Putamen (tissue), 1 donor: ENCODE measurements around the gene GADD45A.

Source experiments
- DNase-seq: peaks from one replicate; pipeline ENCODE4 v3.0.0-alpha.2; 2016; ENCODE audit warnings: low spot score

The GADD45A gene

DNA sequence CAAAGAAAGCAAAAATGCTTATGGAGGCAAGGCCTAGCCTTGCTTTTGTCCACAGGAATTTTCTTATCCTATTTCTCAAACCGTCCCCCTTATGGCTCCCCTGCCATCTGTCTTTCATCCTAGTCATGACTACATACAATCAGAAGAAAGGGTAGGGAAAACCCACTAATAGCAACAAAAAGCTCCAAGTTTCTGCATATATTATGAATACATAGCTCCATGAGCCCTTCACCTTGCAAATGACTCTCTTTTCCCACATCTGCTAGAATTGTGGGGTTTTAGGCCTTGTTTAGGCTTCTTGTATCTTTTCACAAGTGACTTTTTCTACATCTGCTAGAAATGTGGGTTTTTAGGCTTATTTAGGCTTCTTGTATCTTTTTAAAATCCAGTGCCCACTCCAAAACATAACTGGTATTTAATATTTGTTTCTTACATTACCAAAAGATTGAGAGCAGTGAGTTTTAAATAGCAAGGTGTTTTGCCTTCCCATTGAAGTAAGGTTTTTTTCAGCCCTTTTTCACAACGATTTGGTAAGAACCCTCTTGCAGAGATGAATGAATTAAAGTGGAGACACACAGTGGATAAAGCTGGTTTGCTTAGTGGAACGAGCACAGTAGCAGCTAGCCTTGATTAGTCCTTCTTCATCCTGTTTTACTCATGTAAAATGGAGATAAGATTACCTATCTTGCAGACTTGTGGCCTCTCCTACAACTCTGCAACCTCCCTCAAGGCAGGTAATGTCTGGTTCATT is 4.4 kb downstream of the GADD45A start:
- no peak for DNase-seq

DNA sequence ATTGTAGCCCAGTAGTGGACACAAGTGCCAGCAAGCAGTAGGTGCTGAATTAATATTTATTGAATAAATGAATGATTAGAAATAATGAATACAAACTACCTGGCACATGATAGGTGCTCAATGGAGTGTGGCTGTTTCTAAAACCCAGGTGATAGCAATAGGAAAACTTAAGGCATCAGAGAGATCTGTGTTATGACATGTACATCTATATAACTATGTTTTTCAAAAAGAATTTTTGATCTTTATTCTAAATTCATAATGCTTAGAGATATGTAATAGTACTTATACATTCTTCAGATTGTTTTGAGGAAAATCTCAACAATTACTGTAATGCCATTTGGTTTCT is 5.0 kb downstream of the GADD45A start:
- no peak for DNase-seq

DNA sequence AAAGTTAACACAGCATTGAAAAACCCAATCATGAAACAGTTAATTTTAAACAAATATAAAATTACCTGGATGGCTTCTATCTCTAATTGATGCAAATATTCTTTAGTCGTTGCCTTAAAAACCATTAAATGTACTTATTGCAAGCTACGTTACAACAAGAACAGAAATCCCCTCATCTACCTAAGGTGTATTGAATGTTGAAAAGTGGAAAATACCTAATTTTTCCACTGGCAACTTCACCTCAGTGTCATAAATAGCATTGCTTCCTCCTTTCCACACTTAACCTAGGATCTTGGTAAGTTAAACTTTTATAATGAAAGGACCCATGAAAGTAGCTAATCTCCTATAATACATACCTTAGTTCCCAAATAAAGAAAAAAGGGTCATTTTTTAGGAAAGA is 5.4 kb downstream of the GADD45A start:
- no peak for DNase-seq

DNA sequence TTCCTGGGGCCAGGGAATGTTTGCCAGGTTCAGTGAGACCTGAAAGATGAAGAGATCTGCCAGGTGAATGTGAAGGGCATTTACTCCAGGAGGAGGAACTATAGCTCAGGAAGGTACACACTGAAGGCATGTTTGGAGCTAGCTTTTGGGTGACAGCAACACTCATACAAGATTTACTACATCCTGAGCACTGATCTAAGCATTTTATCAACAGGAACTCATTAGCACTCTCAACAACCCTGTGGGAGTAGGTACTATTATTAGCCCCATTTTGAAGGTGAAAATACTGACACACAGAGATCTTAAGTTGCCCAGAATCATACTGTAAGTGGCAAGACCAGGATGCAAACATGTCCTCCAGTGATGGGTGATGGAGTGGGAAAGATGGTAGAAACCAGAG is 6.7 kb downstream of the GADD45A start:
- no peak for DNase-seq

DNA sequence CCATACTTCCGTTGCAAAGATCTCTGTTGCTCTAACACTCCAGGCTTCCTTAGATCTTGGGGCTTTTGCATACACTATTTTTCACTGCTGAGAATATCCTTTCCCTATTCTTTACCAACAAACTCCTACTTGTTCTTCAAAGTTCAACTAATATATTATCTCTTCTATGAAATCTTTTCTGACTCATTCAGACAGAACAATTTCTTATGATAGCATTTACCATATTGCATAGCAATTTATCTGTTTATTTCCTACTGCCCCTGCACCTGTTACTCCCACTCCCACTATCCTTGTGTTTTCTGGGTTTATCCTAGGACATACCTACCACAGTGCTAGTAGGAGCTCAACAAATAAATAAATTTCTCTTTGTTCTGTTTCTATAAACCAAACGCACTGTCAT is 11.0 kb downstream of the GADD45A start:
- no peak for DNase-seq

DNA sequence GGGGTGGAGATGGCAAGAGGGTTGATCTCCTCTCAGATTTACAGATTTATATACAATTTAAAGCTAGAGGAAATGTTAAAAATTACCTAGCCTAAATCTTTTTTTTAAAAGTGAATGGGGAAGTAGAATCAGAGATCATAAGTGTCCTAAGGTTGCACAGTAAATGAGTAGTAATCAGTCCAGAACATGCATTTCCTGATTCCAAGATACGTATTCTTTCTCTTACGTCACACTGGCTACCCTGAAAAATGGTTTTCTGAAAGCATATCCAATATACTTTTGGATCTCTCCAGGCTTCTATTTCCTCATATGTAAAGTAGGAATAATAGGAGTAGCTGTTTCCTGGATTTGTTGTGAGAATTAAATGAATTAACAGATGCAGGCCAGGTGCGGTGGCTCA is 11.7 kb downstream of the GADD45A start:
- no peak for DNase-seq

DNA sequence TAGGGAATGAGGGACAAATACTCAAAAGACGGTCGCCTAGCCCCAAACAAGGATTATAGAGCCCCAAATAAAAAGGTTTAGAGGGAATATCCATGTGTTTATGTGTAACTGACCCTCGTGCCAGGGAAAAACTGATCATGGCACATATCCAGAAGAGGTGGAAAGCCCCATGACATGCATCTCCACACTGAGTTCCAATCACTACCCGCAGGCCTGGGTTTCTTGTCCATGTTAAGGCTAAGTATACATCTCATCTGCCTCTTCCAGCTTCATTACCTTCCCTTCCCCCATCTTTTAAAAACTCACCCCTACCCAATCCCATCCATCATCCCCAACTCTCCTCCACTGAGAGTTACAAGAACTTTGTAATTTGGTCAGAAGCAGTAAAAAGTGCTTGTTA is 15.2 kb downstream of the GADD45A start:
- DNase-seq, result no peak

DNA sequence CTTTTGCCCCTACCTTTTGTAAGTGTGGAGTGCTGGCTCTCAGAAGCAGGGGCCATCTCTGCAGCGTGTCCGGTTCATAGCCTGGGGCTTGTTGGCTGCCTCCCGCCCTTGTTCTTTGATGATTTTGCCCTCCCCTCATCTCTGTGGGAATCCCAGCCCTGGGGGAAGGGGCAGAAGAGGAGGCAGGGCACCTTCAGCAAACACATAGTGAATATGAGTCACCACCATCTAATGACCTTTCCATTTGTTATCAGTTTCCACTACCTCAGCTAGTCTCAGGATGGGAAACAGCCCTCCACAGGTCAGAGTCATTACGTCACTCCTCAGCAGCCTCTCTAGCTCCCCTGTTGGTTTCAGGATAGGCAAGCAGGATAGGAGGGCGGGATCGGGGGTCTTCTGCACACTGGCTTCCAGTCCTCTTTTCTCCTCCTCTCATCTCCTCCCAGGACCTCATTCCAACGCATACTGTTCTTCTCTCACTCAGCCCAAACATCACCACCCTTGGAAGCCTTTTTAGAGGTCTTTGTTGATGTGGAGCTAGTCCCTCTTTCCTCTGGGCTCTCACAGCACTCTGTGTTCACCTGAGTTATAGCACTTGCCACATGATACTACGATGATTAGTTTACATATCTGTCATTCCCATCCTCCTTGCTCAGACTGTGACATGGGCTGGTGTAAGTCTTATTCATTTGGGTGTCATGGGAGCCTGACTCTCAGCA is 15.8 kb downstream of the GADD45A start:
- DNase-seq, result no peak

DNA sequence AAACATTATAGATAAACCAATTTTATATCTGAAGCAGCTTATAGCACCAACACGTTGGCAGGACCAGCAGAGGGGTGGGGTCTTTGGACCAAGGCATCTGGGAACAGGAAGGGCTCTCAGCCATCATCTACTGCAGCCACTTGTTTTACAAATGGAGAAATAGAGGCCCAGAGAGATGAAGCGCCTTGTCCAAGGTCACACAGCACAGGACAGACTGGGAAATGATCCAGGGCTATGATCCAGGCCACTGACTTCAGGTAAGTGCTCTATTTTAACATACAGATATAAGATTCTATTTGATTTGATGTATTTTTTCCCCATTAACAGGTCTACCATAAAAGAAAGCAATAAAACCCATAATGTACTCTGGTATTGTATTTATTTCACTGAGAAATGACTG is 16.9 kb downstream of the GADD45A start:
- no peak for DNase-seq

DNA sequence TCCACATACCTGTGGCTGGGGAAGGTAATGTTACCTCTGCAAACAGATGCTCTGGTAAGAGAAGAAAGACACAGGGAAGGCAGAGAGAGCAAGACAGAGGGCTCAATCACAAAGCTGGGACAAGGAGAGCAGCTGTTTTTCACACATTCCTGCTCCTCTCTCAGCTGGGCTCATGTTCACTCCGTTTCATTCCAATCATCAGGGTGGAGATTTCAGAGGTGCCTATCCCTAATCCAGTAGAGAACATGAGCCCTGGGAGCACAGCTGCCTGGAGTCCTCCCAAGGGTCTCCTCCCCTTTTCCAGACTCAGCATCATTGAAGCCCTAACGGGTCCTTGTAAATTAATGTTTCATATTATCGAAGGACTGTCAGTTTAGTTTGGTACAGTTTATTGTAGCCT is 19.4 kb downstream of the GADD45A start:
- DNase-seq, result no peak

DNA sequence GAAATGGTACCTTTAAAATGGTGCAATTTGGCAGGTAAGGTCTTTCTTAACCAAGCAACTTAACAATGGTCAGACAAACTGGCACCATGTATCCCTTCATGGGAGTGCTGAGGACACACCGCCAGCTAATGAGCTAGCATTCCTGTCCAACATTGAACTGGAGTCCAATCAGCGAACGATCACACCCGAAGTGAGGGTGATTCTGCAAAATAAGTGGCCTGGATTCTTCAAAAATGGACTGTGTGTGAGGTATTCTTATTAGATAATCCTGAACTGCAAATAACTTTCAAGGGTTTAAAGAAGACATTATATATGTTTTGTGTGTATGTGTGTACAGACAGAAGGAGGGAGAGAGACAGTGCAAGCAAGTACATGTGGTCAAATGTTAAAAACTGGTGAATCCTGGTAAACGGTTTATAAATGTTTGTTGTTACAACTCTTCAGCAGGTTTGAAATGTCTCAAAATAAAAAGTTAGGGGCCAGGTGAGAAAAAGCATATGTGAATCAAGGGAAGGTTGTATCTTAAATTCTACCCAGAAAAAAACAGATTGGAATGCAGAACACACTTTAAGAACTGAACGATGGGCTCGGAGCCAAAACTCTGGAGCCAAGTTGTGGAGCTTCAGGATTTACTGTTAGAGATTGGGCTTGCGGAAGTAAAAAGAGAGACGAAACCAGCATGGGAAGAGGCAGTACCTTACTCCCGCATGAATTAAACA is 20.9 kb downstream of the GADD45A start:
- no peak for DNase-seq

DNA sequence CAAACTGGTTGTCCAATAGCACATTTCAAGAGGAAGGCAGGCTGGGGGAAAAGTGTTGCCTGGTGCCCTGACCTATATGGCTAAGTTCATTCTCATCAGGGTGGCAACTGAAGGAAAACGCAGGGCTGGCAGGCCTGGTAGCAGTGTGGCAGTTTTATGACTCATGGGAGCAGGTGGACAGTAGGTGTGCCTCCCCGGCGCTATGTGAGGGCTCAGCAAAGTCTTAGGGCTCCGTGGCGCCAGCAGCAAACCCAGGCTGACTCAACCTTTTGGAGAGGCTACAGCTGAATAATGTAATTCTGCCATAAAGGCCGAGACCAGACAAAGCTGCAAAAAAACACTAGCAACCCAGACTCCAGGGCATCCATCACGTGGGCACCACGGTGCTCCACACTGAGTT is 23.6 kb downstream of the GADD45A start:
- no peak for DNase-seq

DNA sequence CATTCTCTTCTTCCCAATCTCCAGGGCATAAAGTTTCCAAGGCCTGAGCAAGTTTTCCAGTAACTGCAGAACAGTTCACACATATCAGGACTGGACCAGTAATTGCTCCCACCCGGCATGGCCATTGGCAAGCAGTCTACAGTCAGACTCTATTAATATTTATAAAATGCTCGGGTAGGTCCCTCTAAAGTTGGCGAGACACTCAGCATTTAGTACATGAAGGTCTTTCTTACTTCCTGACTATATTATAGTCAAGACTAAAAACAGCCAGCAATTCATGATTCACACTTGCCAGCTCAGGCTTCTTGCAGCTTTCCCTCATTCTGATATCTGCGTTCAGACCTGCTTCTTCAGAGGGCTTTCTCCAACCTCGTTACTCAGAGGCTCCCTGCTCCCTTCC is 25.4 kb downstream of the GADD45A start:
- DNase-seq, result no peak

DNA sequence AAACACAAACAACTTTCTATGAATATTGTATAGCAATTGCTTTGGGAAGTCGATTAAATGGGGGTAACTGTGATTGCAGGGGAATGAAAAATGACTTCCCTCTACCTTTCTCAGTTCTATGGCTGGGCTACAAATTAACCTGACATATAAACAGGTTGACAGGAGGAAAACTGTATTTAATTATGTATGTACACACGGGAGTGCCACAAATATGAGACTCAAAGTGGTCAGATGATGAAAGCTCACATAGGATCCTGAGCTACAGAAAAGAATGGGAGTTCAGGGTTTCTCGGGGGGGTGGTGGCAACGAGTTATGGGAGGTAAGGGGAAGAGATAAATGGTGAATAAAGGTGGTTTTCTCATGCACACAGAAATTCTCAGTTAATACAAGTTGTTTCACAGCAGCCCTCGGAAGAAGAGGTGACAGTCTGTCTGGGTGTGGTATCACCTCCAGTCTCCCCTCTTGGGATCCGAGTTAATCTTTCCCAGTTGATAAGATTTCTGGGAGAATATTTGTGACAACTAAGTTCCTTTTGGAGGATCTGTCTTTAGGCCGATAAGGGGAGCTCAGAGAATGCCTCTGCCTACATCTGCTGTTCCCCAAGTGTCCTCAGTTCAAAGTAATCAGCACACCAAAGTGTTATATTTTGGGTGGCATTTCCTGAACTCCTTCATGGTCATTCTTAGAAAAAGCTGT is 26.3 kb downstream of the GADD45A start:
- DNase-seq, result no peak

DNA sequence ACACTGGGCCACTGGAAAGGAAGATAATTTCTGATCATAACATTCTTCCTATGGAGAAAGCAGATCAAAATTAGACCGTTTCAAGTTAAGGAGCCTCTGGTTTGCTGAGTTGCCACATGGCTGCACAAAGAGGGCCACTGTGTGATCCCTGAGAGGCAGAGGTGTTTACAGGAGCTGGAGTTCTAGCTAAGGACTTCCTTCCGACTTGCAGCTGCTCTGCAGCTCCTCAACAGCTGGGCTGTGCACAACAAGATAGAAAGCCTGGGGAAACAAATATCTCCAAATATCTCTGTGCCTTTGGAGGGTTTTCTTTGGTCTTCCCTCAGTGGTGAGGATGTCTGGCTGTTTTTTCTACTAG is 26.8 kb downstream of the GADD45A start:
- no peak for DNase-seq

DNA sequence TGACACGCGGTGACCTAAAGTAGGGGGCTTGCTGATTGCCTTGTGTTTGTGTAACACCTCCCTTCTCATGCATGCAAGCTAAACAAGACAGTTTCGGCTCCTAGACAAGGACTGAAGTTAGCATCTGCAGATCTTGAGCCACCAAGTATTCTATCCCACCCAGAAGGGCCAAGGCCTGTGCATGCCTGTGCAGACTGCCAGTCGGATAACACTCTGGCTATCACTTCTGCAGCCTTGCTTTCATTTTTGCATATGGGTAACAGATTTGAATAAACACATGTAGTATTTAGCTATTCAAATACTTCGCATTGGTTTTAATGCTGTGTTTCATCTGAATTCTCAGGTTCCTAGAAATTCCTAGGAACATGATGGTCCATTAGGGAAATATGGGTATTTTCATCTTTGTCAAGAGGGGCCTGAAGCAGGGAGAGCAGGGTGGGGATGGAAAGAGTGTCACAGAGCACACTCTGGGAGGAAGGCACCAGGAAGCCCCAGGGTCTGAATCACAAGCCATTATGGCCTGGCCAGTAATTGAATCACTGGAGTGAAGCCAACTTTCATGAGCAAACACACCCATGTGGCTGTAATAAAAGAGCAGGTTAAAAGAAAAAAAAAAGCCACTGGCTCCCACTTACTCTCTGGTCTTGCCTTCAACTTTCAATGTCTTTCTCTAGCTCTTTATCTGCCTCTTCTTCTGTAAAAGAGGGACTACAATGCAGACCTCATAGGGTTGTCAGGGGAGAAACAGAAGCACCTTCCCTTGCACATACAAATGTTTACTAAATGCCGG is 28.3 kb downstream of the GADD45A start:
- DNase-seq, result no peak

DNA sequence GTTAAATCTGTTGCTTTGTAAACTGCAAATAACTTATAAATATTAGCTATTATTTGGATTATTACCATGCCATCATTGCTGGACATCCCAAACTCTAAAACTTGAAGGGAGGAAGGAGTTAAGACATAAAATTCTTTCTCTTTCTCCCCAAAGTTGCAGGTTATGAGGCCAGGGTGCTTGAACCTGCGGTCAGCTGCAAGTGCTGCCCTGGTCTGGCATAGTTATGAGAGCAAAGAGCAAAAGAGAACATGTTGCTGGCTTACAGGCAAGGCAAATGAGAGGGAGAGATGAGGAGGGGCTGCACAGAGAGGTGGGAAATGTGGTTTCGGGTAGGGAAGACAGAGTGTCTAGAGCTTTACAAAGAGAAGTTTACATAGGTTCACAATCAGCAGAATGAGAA is 30.8 kb downstream of the GADD45A start:
- no peak for DNase-seq

DNA sequence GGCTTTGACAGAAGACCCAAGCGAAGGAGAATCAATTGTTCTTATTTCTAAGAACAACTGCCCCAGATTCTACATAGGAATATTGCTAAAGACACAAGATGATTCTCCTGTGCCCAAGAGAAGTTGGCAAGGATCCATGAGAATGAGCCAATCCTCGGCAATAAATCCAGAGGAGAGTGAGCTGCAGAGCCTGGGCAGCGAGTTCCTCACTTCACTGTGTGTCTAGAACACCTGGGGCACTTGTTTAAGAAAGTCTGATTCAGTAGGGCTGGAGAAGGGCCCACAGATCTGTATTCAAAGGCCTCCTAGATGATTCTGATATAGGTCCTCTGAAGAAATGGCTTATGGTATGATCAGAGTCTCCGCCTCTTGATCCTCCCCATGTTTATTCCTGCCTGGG is 31.8 kb downstream of the GADD45A start:
- DNase-seq, result no peak

DNA sequence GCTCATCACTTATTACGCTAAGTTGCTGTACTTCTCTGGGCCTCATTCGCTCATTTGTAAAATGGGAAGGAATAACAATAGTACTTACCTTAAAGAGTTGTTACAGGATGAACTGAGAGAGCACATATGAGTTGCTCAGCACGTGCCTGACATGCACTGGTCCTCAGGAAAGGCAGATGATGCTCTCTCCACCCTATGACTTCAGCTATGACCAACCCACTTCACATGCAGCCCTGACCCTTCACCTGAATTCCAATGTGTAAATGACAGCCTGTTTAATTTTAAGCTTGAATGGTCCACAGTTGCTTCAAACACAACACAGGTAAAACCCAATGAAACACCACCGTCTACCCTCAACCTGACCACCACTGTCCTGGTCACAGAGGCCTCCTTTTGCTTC is 32.9 kb downstream of the GADD45A start:
- DNase-seq, result no peak

DNA sequence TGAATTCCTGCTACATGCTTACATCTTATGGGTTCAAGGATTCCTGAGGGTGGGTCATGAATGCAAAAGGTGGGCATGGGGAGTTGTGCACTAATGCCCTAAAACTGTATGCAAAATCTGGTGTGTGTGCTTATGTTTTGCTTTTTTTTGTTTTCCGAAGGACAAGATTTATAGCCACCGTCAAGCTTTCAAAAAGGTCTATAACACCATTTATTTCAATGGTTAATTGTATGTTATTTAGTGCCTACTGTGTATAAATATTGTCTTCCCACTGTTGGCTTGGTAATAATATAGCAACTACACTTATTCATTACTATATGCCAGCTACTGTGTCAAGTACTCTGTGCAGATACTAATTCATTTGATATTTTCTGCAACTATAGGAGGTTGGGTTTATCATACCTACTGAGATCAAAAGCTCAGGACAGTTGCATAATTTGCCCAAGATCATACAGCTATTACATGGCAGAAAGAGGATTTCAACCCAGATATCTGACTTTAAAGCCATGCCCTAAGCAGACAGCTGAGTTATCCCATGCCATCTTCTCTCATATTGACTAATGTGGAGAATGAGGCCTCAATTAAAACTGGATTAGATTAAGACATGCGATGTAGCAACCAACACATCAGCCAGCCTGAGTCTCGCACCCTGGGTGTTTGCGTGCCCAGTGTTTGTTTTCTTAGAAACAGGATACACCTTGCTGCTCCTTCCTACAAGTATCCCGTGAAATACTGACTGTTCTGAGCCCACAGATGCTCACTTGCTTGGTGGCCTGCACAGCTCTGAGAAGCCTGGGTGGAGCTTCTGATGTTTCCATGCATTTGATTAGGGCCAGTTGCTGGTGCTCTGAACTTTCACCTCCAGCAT is 34.6 kb downstream of the GADD45A start:
- no peak for DNase-seq

DNA sequence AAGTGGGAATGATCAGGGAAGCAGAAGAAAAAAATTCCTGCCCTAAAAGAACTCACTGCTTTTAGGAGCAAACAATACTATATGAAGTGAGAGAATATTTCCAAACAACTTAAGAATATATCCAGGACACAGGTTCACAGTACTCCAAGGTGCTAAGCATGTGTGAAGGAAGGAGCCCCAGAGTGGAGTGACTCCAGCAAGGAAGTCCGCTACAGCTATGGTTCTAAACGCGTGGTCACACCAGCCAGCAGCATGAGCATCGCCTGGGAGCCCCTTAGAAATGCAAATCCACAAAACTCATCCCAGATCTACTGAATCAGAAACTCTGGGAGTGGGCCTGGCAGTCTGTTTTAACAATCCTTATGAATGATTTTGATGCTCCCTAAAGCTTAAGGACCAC is 36.1 kb downstream of the GADD45A start:
- no peak for DNase-seq
